ENCODE results near the gene MICAL3.

MICAL3 gene

GRCh38 chr22:17842386-17842785 lies 182.0 kb downstream of the MICAL3 start:
- DNase-seq (ENCODE audit: low read depth in 2 of 2): no peak

- no peak for DNase-seq (ENCODE audit: low read depth in 2 of 2)
Observed at GRCh38 chr22:17841836-17842235, 182.5 kb downstream of the MICAL3 start.

- no peak for DNase-seq (ENCODE audit: low read depth in 2 of 2)
Observed at GRCh38 chr22:17838180-17838865, 186.0 kb downstream of the MICAL3 start.

GRCh38 chr22:17836992-17837742 lies 187.2 kb downstream of the MICAL3 start:
- no peak for DNase-seq (ENCODE audit: low read depth in 2 of 2)

- no peak for DNase-seq (ENCODE audit: low read depth in 2 of 2)
Observed at GRCh38 chr22:17835256-17835655, 189.1 kb downstream of the MICAL3 start.

- DNase-seq (ENCODE audit: low read depth in 2 of 2): no peak
Observed at GRCh38 chr22:17833489-17833888, 190.9 kb downstream of the MICAL3 start.

GRCh38 chr22:17832665-17833064 lies 191.7 kb downstream of the MICAL3 start:
- DNase-seq (ENCODE audit: low read depth in 2 of 2): no peak

- no peak for DNase-seq (ENCODE audit: low read depth in 2 of 2)
Observed at GRCh38 chr22:17831501-17832251, 192.7 kb downstream of the MICAL3 start.

GRCh38 chr22:17830043-17830961 lies 194.1 kb downstream of the MICAL3 start:
- DNase-seq (ENCODE audit: low read depth in 2 of 2): peak; percentile 47 to 78

- DNase-seq (ENCODE audit: low read depth in 2 of 2): no peak
Observed at GRCh38 chr22:17829695-17830042, 194.7 kb downstream of the MICAL3 start.

GRCh38 chr22:17828502-17829080 lies 195.8 kb downstream of the MICAL3 start:
- no peak for DNase-seq (ENCODE audit: low read depth in 2 of 2)

GRCh38 chr22:17827466-17827865 lies 196.9 kb downstream of the MICAL3 start:
- no peak for DNase-seq (ENCODE audit: low read depth in 2 of 2)

GRCh38 chr22:17825876-17826550 lies 198.3 kb downstream of the MICAL3 start:
- DNase-seq (ENCODE audit: low read depth in 2 of 2): no peak

GRCh38 chr22:17824457-17824856 lies 199.9 kb downstream of the MICAL3 start:
- no peak for DNase-seq (ENCODE audit: low read depth in 2 of 2)

- no peak for DNase-seq (ENCODE audit: low read depth in 2 of 2)
Observed at GRCh38 chr22:17823964-17824363, 200.4 kb downstream of the MICAL3 start.

- no peak for DNase-seq (ENCODE audit: low read depth in 2 of 2)
Observed at GRCh38 chr22:17823226-17823625, 201.1 kb downstream of the MICAL3 start.

- no peak for DNase-seq (ENCODE audit: low read depth in 2 of 2)
Observed at GRCh38 chr22:17822087-17822486, 202.3 kb downstream of the MICAL3 start.

GRCh38 chr22:17820879-17821439 lies 203.4 kb downstream of the MICAL3 start:
- no peak for DNase-seq (ENCODE audit: low read depth in 2 of 2)

- no peak for DNase-seq (ENCODE audit: low read depth in 2 of 2)
Observed at GRCh38 chr22:17818649-17819048, 205.7 kb downstream of the MICAL3 start.

GRCh38 chr22:17818180-17818579 lies 206.2 kb downstream of the MICAL3 start:
- no peak for DNase-seq (ENCODE audit: low read depth in 2 of 2)
